AG08395 (cell line): ENCODE measurements around the gene EARS2.
"Not testable (repeated sequence)": the region's sequence is repeated elsewhere in the genome, so short reads cannot be mapped to it uniquely, and the experiment has no call there.

Experiments
- DNase-seq: peaks from one replicate; pipeline ENCODE4 v3.0.0; 2012; ENCODE audit warnings: mixed read lengths, low spot score

The EARS2 gene

GRCh38 chr16:23556881-23557778, at the start of gene EARS2, which contains the start of gene UBFD1:
Gene EARS2 (minus strand): TSS chr16:23557350. CDS start chr16:23557343, 7 bp downstream.
Gene UBFD1 (plus strand): TSS chr16:23557727. CDS start chr16:23557743, 16 bp downstream.
- peak; percentile 97 for DNase-seq

GRCh38 chr16:23597003-23597756, 40.0 kb upstream of the EARS2 start:
- no peak for DNase-seq

GRCh38 chr16:23595951-23596720, 39.0 kb upstream of the EARS2 start, which contains the start of gene NDUFAB1:
Gene NDUFAB1 (minus strand): TSS chr16:23596316. CDS start chr16:23596290, 26 bp downstream.
- peak; percentile 92 for DNase-seq

- no peak for DNase-seq
Measured at GRCh38 chr16:23595246-23595950, 38.2 kb upstream of the EARS2 start.

GRCh38 chr16:23594186-23594585, 37.0 kb upstream of the EARS2 start:
- DNase-seq: no peak

- DNase-seq: no peak
Measured at GRCh38 chr16:23590181-23590580, 33.0 kb upstream of the EARS2 start.

DNA sequence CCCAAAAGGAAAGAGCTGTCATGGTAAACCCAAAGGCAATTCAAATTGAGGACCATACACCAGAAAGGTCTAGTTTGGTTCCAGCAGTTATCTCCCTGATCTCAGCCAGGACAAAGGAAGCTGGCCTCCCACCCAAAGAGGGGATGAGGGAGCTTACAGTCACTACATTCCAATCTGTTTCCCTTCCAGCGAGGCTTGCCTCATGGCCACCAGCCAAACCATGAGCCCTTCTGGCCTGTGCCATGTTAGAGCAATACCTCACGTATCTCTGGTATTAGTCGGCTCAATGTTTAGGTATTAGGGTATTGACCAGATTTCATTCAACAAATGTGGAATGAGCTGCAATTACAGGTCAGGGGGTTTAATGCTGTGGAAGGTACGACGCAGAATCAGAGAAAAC, 30.6 kb upstream of the EARS2 start:
- peak; percentile 80 for DNase-seq

GRCh38 chr16:23584186-23585076, 27.3 kb upstream of the EARS2 start:
- DNase-seq: no peak

DNA sequence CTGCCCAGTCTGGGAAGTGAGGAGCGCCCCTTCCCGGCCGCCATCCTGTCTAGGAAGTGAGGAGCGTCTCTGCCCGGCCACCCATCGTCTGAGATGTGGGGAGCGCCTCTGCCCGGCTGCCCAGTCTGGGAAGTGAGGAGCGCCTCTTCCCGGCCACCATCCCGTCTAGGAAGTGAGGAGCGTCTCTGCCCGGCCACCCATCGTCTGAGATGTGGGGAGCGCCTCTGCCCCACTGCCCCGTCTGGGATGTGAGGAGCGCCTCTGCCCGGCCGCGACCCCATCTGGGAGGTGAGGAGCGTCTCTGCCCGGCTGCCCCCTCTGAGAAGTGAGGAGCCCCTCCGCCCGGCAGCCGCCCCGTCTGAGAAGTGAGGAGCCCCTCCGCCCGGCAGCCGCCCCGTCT, 26.1 kb upstream of the EARS2 start:
- DNase-seq: not testable (repeated sequence)

GRCh38 chr16:23581764-23582163, 24.6 kb upstream of the EARS2 start:
- DNase-seq: no peak

DNA sequence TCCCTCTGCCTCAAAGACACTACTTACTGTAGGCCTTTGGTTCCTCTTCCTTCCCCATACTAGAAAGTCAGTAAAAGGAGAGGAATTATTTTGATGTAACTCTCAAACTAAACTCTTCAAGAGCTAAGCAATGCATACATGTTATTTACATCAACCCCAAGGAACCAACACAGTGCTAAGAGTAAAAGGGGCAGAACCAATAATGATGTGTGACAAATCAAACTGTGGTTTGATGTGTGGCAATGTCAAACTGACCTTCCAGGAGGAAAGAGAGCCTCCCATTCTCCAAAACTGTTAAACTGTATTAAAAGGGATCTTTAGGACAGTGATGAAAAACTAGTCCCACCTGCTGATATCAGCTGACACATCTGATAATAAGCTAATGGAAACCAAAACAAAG, 23.2 kb upstream of the EARS2 start:
- DNase-seq: no peak

- DNase-seq: no peak
Measured at GRCh38 chr16:23579371-23579770, 22.2 kb upstream of the EARS2 start.

DNA sequence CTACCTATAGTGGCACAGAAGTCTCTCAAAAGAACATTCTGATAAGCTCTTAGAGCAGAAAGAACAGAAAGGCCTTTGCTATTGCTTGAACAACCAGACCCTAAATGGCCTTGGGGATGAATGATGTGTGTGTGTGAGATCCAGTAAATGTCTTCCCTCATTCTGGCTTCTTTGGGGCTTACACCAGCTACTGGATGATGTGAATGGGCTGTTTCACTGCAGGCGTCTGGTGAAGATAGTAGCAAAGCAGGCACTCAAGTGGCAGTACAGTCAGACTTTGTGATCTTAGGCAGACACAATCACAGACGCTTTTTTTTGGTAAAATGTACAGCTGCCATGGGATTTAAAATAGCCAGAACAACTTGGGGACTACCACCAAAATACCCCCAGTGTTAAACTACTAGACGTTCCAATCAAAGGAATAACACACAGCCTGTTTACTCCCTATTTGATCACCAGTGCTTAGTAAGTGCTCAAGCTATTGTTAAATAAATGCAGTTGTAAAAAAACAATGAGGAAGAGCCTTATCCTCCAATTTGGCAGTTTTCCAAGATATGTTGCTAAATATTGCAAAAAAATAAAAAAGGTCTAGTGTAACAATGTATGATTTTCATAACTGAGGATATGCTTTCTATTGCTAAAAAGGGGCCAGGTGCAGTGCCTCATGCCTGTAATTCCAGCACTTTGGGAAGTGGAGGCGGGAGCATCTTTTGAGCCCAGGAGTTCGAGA, 21.1 kb upstream of the EARS2 start:
- DNase-seq: no peak

DNA sequence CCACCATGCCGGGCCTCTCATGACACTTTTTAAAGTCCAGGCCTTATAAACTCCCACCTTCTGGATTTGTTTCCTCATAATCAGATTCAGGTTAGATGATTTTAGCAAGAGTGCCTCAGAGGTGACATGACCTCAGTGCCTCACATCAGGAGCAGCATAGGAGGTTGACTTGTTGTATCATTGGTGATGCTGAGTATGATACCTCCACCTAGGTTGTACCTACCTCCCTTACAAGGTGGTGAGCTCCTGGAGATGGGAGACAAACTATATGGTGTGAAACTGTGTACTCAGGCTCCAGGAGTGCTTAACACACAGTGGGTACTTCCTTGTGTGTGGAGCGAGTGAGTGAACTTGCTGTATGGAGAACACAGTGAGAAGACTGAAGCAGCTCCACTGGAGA, 20.3 kb upstream of the EARS2 start:
- DNase-seq: no peak

- DNase-seq: no peak
Measured at GRCh38 chr16:23575834-23576233, 18.7 kb upstream of the EARS2 start.

GRCh38 chr16:23573817-23574216, 16.7 kb upstream of the EARS2 start:
- no peak for DNase-seq

- DNase-seq: no peak
Measured at GRCh38 chr16:23572394-23572793, 15.2 kb upstream of the EARS2 start.

GRCh38 chr16:23571895-23572294, 14.7 kb upstream of the EARS2 start:
- DNase-seq: no peak

DNA sequence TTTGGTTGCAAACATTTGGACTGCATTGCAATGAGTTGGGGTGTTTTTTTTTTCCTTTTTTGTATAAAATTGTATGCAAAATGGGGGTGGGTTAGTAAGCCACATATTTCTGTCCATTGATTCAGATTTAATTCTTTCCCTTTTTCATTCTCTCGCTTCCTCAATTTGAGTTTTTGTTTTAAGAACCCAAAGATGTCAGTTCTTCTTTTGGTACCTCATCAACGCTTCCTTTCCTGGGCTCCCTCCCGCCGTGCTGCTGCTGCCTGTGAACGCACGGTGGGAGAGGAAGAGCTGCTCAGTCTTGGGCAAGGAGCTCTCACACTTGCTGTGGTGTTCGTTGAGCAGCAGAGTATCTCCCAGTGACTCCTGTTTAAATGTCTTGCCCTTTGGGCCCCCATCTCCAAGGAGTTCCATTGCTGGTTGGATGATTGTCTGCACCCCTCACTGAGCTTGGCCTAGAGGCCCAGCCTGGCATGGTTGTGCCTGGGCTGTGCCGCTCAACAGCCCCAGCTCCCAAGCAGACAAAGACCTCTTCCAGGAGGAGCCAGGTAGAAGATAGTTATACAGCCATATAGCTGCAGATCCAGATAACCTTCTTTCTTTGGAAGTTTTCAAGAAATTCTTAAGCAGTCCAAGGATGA, 14.0 kb upstream of the EARS2 start:
- no peak for DNase-seq
